ENCODE results near the gene NAT14. TPM values are rescaled to one million over a fixed set of nuclear protein-coding genes. Genes with fewer than 3 reads are reported as not detected.
A peak's percentile ranks its signal among the peaks of the same experiment; 100 is the strongest.

The NAT14 gene
- total and polyA plus RNA-seq, 8 donors, result 5.8 to 32.4 (median 8.1) TPM

DNA sequence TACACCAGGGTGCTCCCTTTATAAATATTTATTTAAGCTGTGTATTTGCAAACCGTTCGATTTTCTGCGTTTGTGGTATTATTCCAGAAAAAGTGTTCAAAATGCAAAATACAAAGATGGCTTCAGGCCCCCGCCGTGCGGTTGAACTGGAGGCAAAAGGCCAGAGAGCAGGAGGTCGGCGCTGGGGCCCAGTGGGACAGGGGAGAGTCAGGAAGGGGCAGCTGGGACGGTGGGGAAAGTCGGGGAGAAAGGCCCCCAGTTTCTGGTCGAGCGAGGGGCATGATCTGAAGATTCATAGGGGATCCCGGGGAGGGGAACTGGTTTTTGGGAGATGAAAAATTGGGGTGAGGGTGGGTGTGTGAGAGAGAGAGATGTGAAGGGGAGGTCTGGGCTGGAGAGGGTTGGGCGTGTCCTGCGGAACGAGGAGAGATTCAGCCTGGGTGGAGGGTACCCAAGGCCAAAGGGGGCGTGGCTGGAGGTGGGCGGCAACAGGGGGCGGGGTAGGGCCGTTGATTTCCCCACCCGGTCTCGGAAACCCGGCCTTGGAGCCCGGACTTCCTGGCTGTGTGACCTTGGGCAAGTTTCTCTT, 24.2 kb upstream of the NAT14 start:
- Histone ChIP-seq H3K4me1 (peaks cover 0 to 7% (median 5%) of the 10 kb centered on the region in 3 donors), H3K36me3 (no peaks in the 10 kb centered on the region), H3K27ac (peak overlapping the region; percentile 86 to 93 (median 90)), H3K9me3 (no peaks in the 10 kb centered on the region), H3K27me3 (no peaks in the 10 kb centered on the region), H3K4me3 (peak overlapping the region; percentile 61 to 72 (median 64))
- TF ChIP-seq CTCF (IDR thresholded peaks at IDR 0.05), result no peak
- intact Hi-C loops (cut with DNase I), result no loop called here
- FAIRE-seq, result no peak
- WGBS, 2 donors, result 1 to 3% methylated on average over 23 to 24 of the region's 24 CpGs
- DNase-seq, result peak; percentile 84 to 89 (median 84)
- peak; percentile 59 to 74 (median 68) for ATAC-seq

DNA sequence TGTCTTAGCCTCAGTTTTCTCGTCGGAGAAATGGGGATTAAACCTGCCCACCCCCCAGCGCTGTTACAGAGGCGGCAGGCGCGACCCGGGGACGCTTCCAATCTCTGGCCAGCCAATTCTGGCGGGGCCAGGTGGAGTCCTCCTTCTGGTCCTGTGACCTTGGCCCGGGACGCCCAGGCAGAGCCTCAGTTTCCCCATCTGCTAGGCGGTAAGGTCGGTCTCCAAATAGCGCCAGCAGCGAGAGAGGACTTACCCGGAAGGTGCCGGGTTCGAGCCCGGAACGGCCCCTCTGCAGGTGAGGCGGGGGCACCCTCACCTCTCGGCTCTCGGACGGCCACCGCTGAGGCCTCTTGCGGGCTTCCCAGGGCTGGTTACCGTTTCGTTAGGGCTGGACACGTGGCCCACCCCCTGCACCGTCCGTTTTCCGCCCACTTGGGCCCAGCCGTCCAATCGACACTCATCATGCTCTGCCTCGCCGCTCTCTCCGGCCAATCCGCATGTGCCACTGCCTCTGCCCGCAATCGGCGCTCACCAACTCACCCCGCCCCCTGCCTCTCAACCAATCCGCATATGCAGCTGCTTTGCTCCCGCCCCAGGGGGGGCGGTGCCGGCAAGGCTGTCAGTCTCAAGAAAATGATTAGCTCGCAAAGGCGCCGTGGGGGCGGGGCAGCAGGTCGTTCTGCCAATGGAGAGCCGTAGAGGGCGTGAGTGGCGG, 23.6 kb upstream of the NAT14 start, which contains the start of gene ISOC2:
TSS of gene ISOC2 (minus strand) at position 384 of the 715 bp plus-strand sequence. CDS start 5,156 bp downstream, outside the sequence.
- DNase-seq (peak; percentile 99 to 100 (median 100)), FAIRE-seq (peak; percentile 98), ATAC-seq (peak; percentile 92 to 97 (median 94))
- no peaks in the 10 kb centered on the region for H3K9me3 ChIP-seq
- H3K4me1 ChIP-seq, result peaks cover 0 to 7% (median 5%) of the 10 kb centered on the region in 3 donors
- no peaks in the 10 kb centered on the region for H3K27me3 ChIP-seq
- H3K4me3 ChIP-seq, result peak within 1 kb of the TSS; percentile 61 to 72 (median 64)
- intact Hi-C loops (cut with DNase I), result no loop called here
- no peak for TF ChIP-seq CTCF (IDR thresholded peaks at IDR 0.05)
- WGBS, 2 donors, result 0 to 1% methylated on average over 51 to 54 of the region's 54 CpGs
- no peaks in the 10 kb centered on the region for H3K36me3 ChIP-seq
- H3K27ac ChIP-seq, result peak within 1 kb of the TSS; percentile 86 to 93 (median 90)

GRCh38 chr19:55461974-55462626, 22.9 kb upstream of the NAT14 start:
- TF ChIP-seq CTCF (IDR thresholded peaks at IDR 0.05), result no peak
- H3K4me3 ChIP-seq, result peak overlapping the region; percentile 29 to 72 (median 50)
- no peak for FAIRE-seq
- peaks cover 0 to 7% (median 5%) of the 10 kb centered on the region in 3 donors for H3K4me1 ChIP-seq
- whole genome bisulfite sequencing, 2 donors, result 11 to 12% methylated on average over 24 to 27 of the region's 27 CpGs
- H3K27ac ChIP-seq, result peak overlapping the region; percentile 43 to 80 (median 74)
- ATAC-seq, result peak in 1 of 4 donors; percentile 6
- intact Hi-C loops (cut with DNase I), result no loop called here
- no peaks in the 10 kb centered on the region for H3K27me3 ChIP-seq
- DNase-seq, result peak in 3 of 6 donors; percentile 31 to 61 (median 45)
- no peaks in the 10 kb centered on the region for H3K9me3 ChIP-seq
- no peaks in the 10 kb centered on the region for H3K36me3 ChIP-seq

- no peaks in the 10 kb centered on the region for H3K9me3 ChIP-seq
- intact Hi-C loops (cut with DNase I), result no loop called here
- H3K36me3 ChIP-seq, result no peaks in the 10 kb centered on the region
- no peak for TF ChIP-seq CTCF (IDR thresholded peaks at IDR 0.05)
- FAIRE-seq (no peak), DNase-seq (peak in 1 of 6 donors; percentile 23), ATAC-seq (no peak)
- no peaks in the 10 kb centered on the region for H3K27me3 ChIP-seq
- peaks cover 0 to 7% (median 5%) of the 10 kb centered on the region in 3 donors for H3K4me1 ChIP-seq
- H3K27ac ChIP-seq, result no peak overlapping the region
- no peak overlapping the region for H3K4me3 ChIP-seq
- 78 to 81% methylated on average over 11 of the region's 11 CpGs for WGBS, 2 donors
Observed at GRCh38 chr19:55462722-55463121, 22.3 kb upstream of the NAT14 start.
